NCI-H1694 (cell line): ENCODE data around the gene FBXO3.

Source experiments
- DNase-seq: peaks from one replicate; lab custom pipeline; 2025; lab: John Stamatoyannopoulos, UW

The FBXO3 gene

DNA sequence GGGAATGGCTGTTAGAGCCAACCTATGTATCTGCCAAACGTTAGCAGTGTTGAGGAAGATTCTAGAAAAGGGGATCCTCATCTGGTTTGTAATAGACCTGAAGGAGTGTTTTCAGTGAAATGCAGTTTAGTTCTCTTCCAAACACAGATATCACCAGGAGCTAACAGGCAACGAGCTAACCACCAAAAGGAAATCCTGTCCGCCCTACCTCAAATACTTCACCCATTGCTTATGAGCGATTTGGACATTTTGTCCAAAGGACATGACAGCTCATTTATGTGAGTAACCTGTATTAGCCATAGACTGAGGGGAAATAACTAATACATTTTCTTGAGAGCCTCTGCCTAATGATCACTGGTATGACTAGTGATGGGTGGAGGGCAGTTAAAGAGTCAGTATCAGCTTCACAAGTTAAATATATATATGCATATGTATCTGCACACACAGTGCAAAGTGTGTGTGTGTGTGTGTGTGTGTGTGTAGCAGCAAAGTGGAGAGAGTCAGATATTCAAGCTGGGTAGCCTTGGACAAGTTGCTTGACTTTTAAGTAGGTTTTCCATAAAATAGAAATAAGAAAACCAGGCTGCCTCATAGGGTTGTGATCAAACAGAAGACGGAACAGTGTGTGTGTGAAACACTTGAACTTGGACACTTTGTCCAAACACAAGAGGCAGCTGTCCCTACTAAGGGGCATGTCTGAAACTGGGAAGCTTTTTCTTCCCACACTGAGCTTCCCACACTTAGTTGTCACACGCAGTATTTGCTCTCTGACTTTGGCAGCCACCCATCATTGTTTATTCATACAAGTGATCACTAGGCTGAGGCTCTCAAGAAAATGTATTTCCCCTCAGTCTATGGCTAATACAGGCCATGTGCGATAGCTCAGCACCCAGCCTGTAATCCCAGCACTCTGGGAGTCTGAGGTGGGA is 72.8 kb downstream of the FBXO3 start:
- DNase-seq = no peak

DNA sequence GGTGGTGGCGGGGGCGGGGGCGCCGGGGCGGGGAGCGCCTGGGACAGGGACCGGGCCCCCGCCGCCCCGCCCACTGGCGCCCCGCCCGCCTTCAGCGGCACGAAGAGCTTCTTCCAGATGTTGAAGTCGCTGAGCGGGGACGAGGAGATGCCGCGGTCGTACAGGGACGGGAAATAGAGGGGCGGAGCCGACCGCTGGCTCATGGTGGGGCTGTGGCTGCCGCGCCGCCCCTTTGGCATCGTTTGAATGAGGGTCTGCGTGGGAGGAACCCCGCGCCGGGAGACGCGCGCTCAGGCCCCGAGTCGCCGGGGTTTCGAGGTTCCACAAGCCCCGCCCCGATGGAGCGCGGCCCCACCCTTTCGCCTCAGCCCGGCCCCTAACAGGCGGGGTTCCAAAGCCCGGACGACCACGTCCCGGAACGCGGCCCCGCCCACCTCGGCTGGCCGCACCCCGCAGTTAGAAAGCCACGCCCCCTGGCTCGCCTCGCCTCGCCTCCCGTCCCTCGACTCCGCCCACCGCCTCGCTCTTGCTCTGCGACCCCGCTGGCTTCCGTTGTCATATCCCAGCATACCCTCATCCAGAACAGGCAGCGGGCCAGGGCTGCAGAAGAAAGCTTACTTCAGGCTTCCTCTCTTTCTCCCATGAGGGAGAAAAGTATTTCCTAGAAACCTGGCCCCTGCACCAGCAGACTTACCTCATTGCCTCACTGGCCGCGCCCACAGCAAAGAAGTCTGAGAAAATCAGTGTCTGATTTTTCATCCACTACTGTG is 73.6 kb downstream of the FBXO3 start, which contains the start of gene C11orf91:
C11orf91 (minus strand) TSS at position 325 of the 770 bp plus-strand sequence; CDS start at position 239, 86 bp downstream.
- DNase-seq = peak; percentile 63

DNA sequence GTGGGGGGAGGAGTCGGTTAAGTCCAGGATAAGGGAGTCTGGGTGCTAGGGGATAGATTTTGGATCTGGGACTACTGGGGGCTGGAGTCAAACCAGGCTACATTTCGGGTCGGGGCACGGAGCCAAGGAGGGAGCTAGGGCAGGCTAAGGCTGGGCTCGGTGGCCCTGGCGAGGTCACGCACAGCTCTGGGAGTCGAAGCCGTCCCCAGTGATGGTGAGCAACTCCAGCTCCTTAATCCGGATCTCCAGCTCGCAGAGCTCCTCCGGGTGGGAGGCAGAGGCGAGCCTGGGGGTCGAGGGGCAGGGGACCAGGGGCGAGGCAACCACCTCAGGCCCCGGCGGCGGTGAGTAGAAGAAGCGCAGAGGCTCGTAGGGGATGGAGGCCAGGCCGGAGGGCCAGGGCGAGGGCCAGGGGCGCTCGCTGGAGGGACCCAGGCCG is 74.2 kb downstream of the FBXO3 start:
- DNase-seq = no peak

DNA sequence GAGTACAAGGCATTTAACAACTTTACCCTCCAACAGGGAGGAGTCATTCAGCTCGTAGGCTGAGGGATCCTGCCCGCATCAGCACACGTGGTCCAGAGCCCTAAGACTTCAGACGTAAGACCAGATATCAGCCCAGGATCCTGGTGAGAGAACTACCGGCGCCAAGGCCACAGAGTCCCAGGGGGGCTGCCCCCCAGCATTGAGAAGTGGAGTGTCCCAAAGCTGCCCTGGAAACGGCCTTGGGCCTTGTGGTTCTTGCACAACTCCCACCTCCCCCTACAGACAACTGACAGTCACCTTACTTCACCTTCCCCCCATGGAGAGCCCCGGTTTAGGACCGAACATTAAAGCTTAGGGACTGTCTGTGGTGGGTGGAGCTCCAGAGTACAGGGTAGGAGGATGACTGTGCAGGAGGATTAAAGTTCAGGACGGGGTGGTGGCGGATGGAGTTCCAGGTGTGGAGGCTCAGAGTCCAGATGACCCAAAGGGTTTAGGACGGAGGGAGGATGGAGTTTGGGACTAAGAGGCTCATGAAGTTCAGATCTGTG is 74.7 kb downstream of the FBXO3 start:
- DNase-seq = no peak

DNA sequence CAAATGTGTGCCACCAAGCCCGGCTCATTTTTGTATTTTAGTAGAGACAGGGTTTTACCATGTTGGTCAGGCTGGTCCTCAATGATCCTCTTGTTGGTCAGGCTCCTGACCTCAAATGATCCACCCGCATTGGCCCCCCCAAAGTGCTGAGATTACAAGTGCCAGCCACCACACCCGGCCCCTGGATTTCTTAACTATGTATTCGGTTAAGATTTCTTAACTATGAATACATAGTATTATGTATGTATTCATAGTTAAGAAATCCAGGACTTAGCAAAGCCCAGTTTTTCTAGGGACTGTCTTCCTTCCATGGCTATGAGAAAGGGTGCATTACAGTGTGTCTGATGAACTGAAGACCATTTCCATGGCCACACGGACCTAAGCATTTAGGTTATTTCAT is 75.4 kb downstream of the FBXO3 start:
- no peak for DNase-seq

DNA sequence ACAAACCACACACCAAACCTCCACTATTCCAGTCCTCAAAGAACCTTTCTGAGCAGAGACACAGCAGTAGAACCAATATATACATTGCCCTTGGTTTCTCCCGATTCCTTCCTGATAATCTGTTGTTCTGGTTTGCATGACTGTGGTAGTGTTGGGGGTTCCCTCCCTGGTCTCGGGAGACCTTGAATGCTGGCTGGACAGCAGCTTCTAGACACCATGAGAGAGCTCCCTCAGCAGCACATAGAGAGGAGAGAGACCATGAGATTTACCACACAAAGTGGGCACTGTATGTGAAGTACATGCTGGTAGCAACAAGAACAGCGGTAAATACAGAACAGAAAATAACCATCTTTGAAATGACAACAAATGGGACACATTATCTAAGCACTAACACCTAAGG is 76.3 kb downstream of the FBXO3 start:
- DNase-seq = no peak

DNA sequence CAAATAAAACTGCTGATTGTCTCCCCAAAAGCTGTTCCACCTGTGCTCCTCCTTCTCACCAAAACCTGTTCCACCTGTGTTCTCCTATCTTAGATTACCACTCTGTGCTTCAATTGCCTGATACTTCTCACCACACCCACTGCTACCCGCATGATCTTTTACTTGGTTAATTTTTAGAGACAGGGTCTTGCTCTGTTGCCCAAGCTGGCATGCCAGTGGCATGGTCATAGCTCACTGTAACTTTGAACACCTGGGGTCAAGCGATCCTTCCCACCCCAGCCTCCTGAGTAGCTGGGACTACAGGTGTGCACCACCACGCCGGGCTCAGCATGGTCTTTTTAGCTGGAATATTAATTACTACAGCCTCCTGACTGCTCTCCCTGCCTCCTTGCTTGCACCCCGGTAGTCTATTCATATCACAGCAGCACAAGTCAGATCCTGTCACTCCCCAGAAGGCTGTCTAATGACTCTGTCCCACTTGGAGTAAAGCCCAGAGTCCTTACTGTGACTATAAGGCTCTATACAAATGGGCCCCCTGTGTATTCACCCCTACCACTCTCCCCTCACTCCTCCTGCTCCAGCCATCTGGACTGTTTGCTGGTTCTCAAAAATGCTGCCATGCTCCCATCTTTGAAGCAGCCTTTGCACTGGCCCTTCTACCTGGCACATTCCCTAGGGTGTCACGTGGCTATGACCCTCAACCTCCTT is 77.2 kb downstream of the FBXO3 start:
- DNase-seq = peak; percentile 86

DNA sequence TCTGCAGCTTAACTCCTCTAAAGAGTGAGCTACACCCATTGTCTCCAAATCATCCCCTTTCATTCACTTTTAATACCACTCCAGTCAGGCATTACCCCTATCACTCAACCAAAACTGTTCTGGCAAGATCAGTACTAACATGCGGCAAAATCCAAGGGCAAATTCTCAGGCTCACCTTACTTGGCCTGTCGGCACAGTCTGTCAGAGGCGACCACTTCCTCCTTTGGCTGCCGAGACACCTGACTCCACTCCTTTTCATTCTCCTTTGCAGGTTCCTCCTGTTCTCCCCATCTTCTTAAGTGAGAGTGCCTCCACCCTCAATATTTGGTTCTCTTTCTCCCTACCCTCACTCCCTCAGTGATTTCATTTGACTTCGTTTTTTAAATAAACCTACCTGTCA is 77.9 kb downstream of the FBXO3 start:
- no peak for DNase-seq

DNA sequence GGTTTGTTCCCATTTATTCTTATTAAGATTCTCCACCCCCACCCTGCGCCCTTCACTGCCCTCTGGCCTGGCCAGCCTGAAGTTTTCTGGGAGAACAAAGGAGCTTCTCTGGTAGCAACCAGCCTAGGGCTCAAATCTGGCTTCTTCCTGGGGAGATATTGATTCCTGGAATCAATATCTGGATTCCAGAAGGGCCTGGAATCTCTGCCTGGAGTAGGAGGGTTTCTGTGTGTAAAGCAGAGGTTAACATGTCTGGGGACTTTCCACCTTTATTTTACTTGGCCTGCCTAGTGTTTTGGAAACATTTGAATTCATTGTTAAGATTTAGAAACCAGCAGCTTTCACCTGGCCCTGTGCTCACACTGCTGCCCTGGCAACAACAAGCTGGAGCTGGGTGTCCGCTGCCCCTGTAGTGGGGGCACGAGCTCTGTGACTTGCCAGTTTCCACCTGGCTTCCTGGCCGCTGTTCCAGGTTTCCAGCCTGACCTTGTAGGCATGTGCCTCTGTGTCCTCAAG is 79.2 kb downstream of the FBXO3 start:
- DNase-seq = no peak

DNA sequence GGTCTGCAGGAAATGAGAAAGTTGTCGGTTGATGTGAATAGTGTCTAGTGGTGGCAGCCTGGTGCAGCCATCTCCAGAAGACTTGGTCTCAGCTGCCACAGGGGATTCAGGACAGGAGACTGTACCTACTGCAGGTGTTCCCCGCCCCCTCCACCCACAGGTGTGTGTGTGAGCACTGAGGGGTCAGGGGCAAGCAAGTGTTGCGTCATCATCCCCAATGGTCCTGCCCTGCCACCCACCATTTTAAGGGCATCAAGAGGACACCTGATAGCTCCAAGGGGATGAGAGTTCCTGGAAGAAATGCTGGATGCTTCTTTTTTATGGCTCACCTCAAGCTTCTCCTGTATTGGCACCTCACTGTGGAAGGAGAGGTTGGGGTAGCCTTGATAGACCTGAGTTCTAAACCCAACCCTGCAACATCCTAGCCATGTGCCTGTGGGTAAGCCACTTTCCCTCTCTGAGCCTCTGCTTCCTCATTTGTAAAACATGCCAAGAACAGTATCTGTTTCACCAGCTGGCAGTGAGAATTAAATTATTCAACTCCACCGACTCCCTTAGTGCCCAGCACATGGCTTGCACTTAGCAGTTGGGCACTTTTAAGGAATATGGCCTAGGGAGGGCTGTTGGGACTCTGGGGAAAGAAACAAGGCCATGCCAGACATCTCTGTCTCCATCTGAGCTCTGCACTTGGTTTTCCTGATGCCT is 79.8 kb downstream of the FBXO3 start:
- peak; percentile 33 for DNase-seq

DNA sequence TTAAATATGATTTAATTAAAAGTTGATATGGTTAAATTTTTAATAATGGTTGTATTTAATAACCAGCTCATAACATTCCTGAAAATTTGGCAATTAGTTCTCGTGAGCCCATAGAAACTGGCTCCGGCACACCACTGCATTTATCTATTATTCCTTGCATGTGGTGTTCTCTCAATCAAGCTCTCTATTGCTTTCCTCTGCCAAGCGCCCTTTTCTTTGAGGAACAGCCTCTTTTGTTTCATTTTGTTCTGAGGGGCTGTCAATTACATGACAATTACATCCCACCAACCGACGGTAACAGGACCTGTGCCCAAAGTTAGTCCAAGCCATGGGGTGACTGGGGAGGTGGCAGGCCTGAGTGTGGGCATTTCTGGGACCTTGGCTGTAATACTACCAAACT is 81.8 kb downstream of the FBXO3 start:
- no peak for DNase-seq

DNA sequence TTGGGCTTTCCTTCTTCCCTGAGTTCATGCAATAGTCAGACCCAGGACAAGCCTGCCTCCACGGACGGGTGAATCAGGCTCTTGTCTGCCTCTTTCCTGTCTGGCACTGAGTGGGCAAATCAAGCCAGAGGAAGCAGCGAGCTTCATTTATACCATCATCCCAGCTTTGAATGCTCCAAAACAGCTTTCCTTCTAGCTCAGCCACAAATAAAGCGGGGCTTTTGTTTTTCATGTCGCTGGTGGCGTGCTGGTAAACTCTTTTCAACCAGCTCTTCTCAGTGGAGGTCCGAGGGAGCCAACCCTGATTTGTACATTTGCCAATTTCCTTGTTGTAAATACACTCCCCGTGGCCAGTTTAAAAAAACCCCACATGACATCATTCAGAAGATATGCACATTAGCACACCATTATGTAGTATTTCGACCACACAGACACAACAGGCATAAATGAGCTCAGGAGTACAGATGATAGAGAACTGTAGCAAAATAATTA is 82.3 kb downstream of the FBXO3 start:
- no peak for DNase-seq

DNA sequence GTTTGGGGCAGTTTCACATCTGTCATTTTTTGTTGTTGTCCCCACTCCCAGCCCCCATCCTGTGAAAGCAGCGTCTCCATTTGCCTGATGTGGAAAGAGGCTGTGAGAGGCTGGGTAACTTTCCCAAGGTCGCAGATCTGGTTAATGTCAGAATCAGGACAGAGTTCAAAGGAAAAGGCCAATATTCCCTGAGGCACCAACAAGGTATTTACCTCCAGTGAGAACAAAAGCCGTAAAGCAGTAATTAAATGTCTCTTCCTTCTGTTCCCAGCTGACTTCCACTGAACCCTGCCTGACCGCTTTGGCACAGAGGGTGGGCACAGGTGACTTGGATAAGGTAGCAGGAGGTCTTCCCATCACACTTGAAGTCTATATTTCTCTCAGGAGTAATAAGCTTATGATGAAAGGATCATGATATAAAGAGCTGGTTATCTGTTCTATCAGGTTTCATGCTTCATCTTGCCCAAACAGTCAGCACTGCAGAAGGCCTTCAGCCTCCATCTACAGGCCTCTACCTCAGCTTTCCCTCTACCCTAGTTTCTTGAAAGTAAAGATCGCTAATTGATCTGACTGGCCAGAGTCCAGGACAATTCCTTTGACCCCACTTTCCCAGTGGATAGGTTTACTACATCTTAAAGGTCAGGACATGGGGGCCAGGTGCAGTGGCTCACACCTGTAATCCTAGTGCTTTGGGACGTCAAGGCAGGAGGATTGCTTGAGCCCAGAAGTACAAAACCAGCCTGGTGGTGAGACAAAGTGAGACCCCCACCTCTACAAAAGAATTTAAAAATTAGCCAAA is 83.1 kb downstream of the FBXO3 start:
- DNase-seq = no peak
